NOMO-1 (cell line): ENCODE measurements around the gene MANSC4.
A peak's percentile ranks its signal among the peaks of the same experiment; 100 is the strongest.

ENCODE experiments used
- DNase-seq, 2 experiments: peaks; one replicate each; lab custom pipeline; 2025; ENCODE audit not compliant: unreplicated experiment in 2 of 2; lab: John Stamatoyannopoulos, UW

The MANSC4 gene

DNA sequence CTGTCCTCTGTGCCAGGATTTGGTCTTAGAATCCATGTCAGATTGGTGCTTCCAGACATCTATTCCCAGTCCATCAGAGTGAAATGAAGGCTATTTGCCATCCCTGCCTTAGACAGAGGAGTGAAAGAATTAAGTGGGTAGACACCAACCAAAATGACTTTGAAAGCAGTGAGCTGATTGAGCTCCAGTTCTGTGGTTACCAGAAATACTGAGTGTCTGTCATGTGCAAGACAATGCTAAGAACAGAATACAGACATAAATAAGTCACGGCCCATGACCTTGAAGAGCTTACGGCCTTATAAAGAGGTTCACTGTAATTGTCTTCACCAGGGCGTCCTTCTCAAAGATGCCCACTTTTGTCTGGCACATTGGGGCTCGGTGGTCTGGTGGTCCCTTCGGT, 21.6 kb upstream of the MANSC4 start:
- DNase-seq = no peak

DNA sequence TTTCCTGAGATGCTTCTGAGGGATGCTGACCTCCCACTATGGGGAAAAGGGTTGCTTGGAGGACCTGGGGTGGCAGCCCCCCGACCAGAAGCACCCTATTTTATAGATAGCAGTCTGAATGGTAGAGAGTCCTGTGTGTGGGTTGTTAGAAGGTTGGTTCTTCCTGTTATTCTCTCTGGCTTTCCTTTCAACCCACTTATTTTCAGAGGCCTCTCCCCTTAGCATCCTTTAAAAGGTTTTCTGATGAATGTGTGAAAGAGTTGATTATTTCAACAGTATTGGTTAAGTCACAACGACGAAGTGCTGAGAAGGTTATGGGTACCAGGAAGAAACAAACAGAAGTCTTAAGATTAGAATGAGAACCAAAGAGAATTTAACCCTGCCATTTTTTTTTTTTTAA, 20.8 kb upstream of the MANSC4 start:
- DNase-seq = no peak

DNA sequence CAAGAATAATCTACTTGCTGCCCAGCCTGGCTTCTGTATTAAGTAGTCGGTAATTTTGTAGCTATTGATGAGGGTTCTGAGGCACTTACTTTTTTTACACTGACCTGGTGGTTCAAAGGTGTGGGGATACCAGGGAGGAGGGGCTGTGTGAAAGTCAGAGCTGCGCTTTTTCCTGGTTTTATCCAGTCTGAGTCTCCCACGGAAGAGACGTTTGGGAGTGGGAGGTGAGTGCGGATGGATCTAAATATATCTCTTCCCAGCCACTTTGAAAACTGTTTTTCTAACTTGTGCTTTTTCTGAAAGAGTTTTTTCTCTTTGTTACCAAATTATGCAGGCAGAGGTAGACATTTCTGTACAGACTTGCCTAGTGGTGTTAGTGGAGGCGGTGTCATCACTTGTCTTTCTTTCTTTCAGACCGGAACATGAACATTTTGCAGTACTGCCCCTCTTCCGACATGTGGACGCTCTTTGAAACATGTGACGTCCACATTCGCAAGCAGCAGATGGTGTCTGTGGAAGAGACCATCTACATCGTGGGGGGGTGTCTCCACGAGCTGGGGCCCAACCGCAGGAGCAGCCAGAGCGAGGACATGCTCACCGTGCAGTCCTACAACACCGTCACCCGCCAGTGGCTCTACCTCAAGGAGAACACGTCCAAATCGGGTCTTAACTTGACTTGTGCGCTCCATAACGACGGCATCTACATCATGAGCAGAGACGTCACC, 17.4 kb upstream of the MANSC4 start:
- DNase-seq = no peak

DNA sequence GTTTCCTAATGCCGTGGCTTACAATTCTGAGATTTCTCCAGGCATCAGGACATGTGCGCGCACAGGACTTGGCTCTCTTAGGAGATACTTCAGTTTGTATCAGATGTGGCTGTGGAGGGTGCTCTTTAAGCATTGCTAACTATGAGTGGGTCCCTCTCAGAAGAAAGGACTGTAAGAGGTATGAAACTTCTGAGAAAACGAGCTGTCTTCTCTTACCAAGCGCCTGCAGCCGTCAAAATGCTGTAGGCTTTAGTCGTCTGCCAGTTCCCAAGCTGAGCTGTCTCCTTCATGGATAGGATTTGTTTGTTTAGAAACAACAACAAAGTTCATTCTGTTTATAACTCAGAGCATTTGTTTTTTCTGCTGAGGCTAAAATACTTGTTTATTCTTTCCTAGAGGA, 16.1 kb upstream of the MANSC4 start:
- no peak for DNase-seq

DNA sequence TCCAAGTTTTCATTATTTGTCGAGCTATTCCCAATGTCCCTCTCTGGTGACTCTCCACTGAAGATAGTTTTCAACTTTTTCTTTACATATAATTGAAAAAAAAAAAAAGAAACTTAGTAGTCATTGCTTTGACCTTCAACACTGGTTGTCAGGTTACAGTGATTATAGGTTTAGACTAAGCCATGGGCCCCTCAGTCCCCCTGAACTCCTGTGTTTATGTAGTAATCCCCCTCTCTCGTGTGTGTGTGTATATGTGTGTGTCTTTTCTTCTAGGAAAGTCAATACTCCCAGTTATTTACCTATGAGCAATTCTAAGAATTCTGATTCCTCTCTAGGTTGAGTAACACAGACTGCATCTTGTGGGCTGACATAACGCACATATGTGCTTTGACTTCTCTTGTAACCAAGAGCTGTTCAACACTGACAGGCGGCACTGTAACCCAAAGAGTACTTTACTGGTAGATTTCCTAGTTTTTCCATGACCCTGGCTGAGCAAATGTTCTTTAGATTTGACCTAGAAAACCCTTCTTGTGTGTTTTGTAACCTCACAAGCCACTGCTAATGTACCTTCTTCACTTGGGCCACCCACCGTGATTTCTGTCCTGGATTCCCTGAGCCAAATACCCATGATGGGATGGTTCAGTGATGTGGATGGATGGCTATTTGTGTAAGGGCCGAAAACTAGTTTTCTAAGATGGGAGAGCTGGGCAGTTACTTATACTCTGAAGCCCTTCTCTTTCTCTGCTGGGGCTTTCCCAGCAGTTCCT, 15.0 kb upstream of the MANSC4 start:
- no peak for DNase-seq

DNA sequence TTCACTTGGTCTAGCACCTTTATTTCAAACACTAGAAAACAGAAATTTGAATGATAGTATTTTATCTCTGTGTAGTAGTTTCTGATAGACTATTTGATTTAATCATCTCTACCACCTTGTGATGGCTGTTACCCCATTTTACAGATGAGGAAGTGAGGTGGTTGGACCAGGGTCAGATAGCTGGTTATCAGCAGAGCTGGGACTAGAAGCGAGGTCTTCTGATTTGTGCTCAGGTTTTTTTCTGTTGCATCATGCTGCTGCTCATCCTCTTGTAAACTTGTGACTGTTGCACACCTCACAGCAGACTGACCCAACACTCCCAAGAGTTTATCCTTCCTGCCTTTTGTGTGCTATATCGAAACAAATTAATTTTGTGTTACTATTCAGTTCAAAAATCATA, 10.1 kb upstream of the MANSC4 start:
- DNase-seq = no peak

DNA sequence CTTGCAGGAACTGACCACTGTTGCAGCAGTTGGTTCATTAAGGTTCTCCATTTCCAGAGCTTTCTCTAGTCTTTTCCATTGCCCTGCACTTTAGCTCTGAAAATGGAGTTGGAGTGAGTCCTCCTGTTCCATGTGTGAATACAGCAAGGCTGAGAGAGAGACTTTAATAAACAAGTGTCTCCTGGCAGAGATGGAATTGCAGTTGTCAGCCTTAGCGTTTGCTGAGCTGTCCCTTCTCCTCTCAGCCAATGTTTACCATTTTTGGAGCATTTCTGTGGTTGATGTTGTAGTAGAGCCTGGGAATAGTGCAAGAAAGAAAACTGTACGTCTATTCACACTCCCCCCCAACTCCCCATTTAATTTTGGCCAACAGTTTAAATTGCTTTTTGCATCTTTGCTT, 7.5 kb upstream of the MANSC4 start:
- DNase-seq = no peak

DNA sequence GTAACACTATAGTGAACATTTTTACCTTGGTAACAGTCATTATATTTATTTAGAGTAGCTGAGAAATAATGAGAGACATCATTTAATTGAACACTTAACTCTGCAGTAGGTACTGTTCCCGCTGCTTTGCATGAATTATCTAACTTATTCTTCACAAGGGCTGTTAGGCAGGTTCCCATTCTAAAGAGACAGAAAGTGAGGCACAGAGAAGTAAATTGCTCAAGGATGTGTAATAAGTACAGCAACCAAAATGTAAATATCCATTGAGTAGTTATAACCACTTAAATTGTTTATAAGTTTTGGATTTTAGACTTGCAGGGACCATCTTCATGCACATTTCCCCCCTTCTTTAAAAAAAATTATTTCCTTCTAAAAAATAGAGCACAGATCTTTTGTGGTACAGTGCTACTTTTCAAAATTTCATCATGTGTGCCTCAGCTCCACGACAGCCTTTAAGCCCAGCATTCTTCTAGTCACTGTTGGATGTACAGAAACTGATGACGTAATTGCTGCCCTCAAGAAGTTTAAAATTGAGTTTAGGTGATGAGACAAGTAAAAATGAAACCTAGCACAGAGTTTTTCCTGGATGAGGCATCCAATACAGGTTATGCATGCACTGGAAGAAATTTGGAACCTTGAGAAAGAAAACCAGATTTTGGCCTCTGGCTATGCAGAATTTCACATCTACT, 6.0 kb upstream of the MANSC4 start:
- peak; percentile 37 to 49 for DNase-seq

DNA sequence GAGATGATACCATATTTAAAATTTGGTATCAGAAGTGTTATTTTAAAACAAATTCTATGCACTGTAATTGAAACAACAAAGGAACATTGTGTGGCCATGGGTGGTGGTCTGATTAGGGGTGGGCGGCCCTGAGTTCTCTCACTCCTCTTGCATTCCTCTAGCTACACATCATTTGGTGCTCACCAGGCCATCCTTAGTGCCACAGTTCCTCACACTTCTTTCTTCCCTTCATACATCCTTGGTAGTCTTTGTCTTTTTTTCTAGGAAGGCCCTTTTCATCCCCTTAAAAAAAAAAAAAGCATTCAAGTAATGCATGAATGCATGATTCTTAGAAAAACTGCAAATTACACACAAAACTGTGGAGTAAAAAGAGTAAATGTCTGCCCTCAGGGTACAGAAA, 2.4 kb upstream of the MANSC4 start:
- no peak for DNase-seq

DNA sequence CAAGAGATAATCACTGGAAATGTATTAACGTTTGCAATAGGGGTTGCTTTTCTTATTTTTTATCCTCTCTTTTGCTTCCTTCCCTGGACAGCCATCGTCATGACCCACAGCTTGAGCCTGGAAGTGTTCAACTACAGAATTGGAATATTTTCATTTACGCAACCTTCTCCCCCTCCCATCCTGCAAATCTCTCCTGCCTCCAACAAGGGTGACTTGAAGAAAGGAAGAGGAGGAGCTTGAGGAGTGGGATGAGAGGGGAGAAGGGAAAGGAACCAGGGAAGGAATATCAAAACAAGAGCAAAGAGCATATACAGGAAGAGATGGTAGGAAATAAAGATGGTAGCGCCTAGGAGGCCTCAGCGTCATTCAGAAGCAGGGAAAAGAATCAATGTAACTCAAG, 1.6 kb upstream of the MANSC4 start:
- DNase-seq = no peak

DNA sequence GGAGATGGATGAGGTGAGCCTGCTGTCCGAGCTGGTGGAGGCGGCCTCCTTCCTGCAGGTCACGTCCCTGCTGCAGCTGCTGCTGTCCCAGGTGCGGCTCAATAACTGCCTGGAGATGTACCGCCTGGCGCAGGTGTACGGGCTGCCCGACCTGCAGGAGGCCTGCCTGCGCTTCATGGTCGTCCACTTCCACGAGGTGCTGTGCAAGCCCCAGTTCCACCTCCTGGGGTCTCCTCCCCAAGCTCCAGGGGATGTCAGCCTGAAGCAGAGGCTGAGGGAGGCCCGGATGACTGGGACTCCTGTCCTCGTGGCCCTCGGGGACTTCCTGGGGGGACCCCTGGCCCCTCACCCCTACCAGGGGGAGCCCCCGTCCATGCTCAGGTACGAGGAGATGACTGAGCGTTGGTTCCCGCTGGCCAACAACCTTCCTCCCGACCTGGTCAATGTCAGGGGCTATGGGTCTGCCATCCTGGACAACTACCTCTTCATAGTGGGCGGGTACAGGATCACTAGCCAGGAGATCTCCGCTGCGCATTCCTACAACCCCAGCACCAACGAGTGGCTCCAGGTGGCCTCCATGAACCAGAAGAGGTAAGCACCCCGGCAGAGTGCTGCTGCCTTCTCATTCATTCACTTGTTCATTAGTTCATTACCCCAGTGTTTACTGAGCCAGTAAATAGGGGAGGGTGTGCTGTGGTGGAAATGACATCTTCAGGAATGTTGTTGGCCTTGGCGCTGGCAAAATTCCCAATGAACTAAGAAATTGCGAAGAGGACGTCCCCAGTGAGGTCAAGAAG, 774 bp upstream of the MANSC4 start:
- DNase-seq = no peak

DNA sequence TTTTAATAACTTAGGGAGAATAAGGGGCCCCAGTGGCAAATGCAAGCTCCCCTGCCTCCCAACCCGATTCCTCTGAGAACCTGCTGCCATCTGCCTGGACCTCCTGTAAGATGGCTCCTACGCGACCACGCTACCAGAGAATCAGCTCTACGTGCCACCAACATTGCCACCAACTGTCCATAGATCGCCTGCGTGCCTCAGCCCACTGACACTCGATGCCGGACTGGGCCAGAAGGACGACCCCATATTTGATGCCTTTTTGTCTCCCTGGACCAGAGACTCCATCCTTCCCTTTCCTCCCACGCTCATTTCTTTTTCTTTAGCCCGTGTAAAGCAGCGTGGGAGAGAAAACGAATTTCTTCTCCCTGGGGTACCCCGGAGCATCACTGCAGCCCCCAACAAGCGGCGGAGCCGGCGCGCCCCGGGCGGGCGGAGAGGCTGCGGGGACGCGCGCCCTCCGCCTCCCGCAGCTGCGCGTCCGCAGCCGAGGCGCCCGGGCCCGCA, 568 bp downstream of the MANSC4 start:
- DNase-seq = peak in 1 of 2 experiments; percentile 9

DNA sequence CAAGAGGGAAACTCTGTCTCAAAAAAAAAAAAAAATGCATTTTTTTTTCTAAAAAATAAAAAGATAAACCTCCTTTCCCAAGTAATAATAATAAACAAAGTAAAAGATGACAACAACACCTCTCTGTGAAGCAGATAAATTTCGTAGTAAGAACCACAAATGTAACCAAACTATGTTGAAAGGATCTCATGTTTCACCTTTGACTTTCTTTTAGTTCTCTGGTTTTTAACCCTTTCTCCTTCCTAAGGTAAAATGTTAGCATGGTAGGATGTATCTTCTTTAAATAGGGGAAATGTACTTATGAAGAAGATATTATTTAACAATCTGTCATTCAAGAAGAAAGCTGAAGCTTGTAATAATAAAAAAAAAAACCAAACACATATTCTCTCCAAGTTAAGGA, 1.8 kb downstream of the MANSC4 start:
- no peak for DNase-seq

DNA sequence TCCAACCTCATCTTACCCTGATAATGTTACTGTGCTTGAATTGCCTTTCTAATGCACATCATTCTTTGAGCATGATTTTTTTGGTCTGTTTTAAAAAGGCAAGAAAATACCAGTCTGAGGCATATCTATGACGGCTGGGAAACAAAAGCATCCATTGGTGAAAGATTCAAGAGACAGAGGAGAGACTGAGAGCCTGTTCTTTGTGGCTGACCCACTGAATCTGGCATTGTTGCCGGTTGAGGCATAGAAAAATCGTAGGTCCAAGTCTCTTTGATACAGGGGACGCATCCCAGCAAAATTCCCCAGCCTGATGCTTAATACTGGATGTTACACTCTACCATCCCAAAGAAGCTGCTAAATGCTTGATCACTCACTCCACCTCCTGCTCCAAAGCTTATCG, 2.9 kb downstream of the MANSC4 start:
- no peak for DNase-seq

DNA sequence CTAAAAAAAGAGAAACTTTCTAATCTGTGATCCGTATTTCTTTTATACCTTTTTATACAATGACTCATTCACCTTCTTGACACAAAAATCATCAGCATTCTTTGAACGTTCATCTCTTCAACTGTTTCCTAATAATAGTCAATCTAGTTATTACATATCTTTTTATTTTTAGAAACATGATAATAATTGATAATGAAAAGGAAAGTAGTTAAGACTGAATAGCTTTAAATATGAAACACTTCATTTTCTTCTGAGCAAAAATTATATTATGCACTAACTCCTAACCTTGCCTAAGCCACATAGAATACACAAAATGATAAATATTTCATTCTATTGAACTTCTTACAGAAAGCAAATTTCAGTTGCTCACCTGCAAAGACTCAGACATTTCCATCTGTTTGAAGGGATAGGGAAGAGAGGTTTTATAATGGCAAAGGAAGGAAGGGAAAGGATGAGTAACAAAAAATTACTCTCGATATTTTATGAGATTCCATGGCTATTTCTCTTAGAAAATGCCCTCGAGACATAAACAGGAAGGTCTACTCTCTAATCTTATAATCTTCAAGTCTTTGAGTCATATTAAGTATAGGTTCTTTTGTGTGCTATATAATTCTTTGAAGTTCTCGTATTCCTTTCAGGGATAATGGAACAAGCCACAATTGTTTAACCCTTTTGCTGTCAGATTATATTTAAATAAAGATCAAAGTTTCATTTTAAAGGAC, 7.5 kb downstream of the MANSC4 start:
- no peak for DNase-seq

DNA sequence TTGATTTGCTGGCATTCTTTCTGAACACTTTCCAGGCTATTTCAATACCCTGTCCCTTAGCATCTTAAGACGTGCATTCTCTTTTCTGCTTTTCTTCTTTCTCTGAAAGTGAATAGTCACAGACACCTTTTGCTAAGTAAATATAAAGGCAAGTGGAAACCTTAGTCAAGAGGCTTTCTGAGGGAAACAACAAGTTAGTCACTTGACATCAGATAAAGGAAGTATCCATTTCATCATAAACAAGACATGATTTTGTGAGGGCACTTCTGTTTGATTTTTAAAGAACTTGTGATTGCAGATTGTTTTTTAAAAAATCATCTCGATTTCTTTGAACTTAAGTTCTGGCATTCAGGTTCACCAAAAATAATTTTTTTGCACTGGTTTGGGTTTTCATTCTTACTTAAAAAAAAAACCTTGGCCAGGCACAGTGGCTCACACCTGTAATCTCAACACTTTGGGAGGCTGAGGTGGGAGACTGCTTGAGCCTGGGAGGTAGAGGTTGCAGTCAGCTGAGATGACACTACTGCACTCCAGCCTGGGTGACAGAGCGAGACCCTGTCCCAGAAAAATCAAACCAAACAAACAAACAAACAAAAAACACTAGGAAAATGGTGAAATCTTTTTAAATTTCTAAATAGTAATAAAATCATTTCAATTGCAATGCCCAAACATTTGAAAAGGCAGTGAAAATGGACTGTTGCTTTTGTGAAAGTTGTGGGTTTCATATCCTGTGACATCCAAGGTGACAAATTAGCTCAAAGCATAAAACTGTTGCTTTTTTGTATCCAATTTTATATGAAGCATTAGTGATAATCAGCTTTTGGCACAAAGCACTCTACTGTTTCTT, 8.3 kb downstream of the MANSC4 start:
- DNase-seq = peak in 1 of 2 experiments; percentile 26

DNA sequence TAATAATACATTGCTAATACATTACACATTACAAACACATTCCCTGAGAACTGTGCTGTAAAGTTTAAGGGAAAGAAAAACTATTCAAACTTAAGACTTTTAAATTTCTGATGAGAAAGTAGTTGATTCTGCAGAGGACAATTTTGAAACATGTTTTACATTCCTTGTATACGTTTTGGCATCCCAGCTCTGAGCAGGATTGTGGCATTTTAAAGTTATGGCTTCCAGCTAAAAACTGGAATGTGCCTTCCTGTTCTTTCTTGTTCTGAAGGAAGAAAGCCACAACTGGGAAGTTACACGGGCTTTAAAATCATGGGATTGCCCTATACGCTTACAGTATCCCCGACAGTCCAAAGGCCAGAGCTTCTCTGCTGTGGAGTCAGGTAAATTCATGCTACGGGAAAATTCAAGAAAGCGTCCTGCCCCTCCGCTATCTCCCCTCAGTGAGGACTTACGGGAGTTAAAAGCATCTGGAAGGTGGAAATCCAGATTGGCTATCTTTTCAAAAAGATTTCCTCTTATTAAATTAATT, 10.8 kb downstream of the MANSC4 start:
- DNase-seq = no peak

DNA sequence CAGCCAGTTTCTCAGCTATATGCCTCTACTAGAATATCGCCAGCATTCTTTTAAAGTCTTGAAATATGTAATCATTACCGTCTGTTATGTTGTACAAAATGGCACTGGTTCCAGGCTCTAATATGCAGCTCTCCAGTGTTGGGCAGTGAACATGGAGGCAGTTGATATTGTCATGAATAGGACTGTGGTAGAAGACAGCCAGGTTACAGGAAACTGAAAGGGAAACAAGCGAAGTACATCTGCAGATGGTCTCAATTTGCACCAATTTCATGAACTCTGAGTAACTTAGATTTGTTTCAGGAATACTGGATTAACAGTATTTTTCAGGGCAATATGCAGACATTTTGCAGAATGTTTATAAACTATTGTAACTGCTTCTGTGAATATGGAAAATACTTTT, 13.4 kb downstream of the MANSC4 start:
- no peak for DNase-seq

DNA sequence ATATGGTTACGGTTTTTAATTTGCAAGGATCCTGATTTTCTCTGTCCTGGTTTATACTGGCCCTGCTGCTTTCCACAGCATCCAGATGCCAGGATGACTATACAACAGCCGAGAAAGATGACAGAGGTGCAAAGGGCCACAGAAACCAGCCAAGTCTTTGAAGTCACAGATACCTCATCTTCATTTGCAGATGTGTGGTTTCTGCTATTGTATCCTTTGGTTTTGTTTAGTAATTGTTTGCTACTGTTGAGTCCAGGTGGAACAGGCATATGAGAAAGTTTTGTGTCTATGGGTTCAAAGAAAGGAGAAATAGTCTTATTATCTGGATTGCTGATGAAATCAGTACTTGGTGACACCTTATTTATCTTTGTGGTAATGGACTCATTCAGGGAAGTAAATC, 17.3 kb downstream of the MANSC4 start:
- no peak for DNase-seq
